ENCODE results near the gene MAGI1. TPM values are rescaled to one million over a fixed set of nuclear protein-coding genes. Genes with fewer than 3 reads are reported as not detected.

MAGI1 gene
- total RNA-seq, 2 donors from 2014 or later: 37.5 to 51.6 TPM

- 43% methylated on average over 2 of the region's 2 CpGs for WGBS
- Histone ChIP-seq H3K9me3 (no peaks in the 10 kb centered on the region), H3K4me1 (replicated peaks) (peaks cover 5% of the 10 kb centered on the region), H3K4me3 (no peak overlapping the region), H3K36me3 (no peaks in the 10 kb centered on the region), H3K27me3 (replicated peaks; ENCODE audit: insufficient read depth) (no peaks in the 10 kb centered on the region), H3K27ac (no peak overlapping the region)
- no peak for DNase-seq (ENCODE audit: low spot score)
- intact Hi-C loops (cut with DNase I): loop anchor here (5.0 to 10.0 kb wide), 2 partner anchors 246 to 349 kb away; partner anchors contain the start of gene MAGI1
- TF ChIP-seq POLR2AphosphoS5 (IDR thresholded peaks at IDR 0.05) (no peak), POLR2A (IDR thresholded peaks at IDR 0.05) (no peak)
- TF ChIP-seq, protein P1, sequence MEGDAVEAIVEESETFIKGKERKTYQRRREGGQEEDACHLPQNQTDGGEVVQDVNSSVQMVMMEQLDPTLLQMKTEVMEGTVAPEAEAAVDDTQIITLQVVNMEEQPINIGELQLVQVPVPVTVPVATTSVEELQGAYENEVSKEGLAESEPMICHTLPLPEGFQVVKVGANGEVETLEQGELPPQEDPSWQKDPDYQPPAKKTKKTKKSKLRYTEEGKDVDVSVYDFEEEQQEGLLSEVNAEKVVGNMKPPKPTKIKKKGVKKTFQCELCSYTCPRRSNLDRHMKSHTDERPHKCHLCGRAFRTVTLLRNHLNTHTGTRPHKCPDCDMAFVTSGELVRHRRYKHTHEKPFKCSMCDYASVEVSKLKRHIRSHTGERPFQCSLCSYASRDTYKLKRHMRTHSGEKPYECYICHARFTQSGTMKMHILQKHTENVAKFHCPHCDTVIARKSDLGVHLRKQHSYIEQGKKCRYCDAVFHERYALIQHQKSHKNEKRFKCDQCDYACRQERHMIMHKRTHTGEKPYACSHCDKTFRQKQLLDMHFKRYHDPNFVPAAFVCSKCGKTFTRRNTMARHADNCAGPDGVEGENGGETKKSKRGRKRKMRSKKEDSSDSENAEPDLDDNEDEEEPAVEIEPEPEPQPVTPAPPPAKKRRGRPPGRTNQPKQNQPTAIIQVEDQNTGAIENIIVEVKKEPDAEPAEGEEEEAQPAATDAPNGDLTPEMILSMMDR (IDR thresholded peaks at IDR 0.05): no peak
Observed at GRCh38 chr3:65788461-65788860, 250.3 kb downstream of the MAGI1 start.

DNA sequence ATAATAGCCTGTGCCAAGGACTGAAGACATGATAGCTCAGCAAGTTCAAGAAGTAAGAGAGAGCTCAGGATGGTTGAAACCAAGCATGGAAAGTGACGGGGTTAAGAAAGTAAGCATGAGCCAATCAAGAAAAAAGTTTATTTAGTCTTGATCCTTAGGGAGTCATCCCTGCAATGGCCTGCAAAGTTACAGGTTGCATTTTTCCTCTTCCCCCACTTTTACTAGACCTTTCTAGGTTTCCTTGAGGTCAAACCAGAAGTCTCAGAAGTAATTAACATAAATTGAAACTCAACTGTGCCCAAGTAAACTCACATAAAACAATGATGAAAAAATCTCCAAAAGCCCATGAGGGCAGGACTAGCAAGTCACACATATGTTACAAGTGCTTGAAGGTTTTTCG lies 250.9 kb downstream of the MAGI1 start:
- H3K27me3 ChIP-seq (replicated peaks; ENCODE audit: insufficient read depth): no peaks in the 10 kb centered on the region
- 77% methylated on average over 2 of the region's 2 CpGs for WGBS
- intact Hi-C loops (cut with DNase I): loop anchor here (5.0 to 10.0 kb wide), 2 partner anchors 247 to 349 kb away; partner anchors contain the start of gene MAGI1

DNA sequence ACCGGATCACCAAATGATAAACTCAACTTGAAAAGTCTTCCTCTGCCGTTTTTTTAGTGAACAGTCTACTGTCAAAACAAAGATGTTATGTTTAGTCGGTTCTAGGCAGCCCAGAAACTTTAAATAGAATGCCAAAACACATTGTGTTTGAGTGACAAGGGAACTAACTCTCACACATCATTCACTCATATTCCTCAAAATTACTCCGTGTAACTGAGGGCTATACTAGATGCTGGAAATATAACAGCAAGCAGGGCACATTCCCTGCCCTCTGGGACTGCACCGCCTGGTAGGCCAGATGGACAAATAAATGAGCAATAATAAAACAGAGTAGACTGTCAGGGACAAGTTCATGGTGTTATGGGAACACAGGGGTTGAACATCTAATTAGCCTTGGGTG lies 251.4 kb downstream of the MAGI1 start:
- TF ChIP-seq POLR2AphosphoS5 (IDR thresholded peaks at IDR 0.05) (no peak), POLR2A (IDR thresholded peaks at IDR 0.05) (no peak)
- TF ChIP-seq, protein P1 (IDR thresholded peaks at IDR 0.05): no peak
- no peak for DNase-seq (ENCODE audit: low spot score)
- Histone ChIP-seq H3K4me3 (no peak overlapping the region), H3K36me3 (no peaks in the 10 kb centered on the region), H3K27ac (no peak overlapping the region), H3K9me3 (no peaks in the 10 kb centered on the region), H3K4me1 (replicated peaks) (peaks cover 5% of the 10 kb centered on the region), H3K27me3 (replicated peaks; ENCODE audit: insufficient read depth) (no peaks in the 10 kb centered on the region)
- WGBS: 22% methylated on average over 5 of the region's 5 CpGs
- intact Hi-C loops (cut with DNase I): loop anchor here (5.0 to 10.0 kb wide), 2 partner anchors 247 to 350 kb away; partner anchors contain the start of gene MAGI1

More for the DNA sequence above, 250.9 kb downstream of the MAGI1 start:
- no peak overlapping the region for H3K27ac ChIP-seq
- TF ChIP-seq, protein P1 (IDR thresholded peaks at IDR 0.05): no peak
- TF ChIP-seq POLR2A (IDR thresholded peaks at IDR 0.05): no peak
- TF ChIP-seq POLR2AphosphoS5 (IDR thresholded peaks at IDR 0.05): no peak
- no peaks in the 10 kb centered on the region for H3K9me3 ChIP-seq
- no peak for DNase-seq (ENCODE audit: low spot score)
- no peak overlapping the region for H3K4me3 ChIP-seq
- no peaks in the 10 kb centered on the region for H3K36me3 ChIP-seq
- peaks cover 5% of the 10 kb centered on the region for H3K4me1 ChIP-seq (replicated peaks)

GRCh38 chr3:65786890-65787289 lies 251.8 kb downstream of the MAGI1 start:
- TF ChIP-seq POLR2AphosphoS5 (IDR thresholded peaks at IDR 0.05) (no peak), POLR2A (IDR thresholded peaks at IDR 0.05) (no peak)

GRCh38 chr3:65785065-65785645 lies 253.6 kb downstream of the MAGI1 start:
- Histone ChIP-seq H3K4me3 (no peak overlapping the region), H3K9me3 (no peaks in the 10 kb centered on the region), H3K27ac (no peak overlapping the region), H3K4me1 (replicated peaks) (peaks cover 5% of the 10 kb centered on the region), H3K27me3 (replicated peaks; ENCODE audit: insufficient read depth) (no peaks in the 10 kb centered on the region), H3K36me3 (no peaks in the 10 kb centered on the region)
- intact Hi-C loops (cut with DNase I): loop anchor here (5.0 to 10.0 kb wide), 2 partner anchors 250 to 352 kb away; partner anchors contain the start of gene MAGI1
- WGBS: 32% methylated on average over 6 of the region's 6 CpGs
- DNase-seq (ENCODE audit: low spot score): peak; percentile 27
- no peak for TF ChIP-seq POLR2A (IDR thresholded peaks at IDR 0.05)
- TF ChIP-seq, protein P1 (IDR thresholded peaks at IDR 0.05): peak; percentile 57 to 86 (median 68)

More at GRCh38 chr3:65786890-65787289, 251.8 kb downstream of the MAGI1 start:
- no peaks in the 10 kb centered on the region for H3K9me3 ChIP-seq
- DNase-seq (ENCODE audit: low spot score): no peak
- intact Hi-C loops (cut with DNase I): loop anchor here (5.0 to 10.0 kb wide), 2 partner anchors 248 to 350 kb away; partner anchors contain the start of gene MAGI1
- no peaks in the 10 kb centered on the region for H3K36me3 ChIP-seq
- H3K27me3 ChIP-seq (replicated peaks; ENCODE audit: insufficient read depth): no peaks in the 10 kb centered on the region
- no peak overlapping the region for H3K4me3 ChIP-seq
- WGBS: 71% methylated on average over 3 of the region's 3 CpGs
- peaks cover 5% of the 10 kb centered on the region for H3K4me1 ChIP-seq (replicated peaks)
- H3K27ac ChIP-seq: no peak overlapping the region

Data from prostate gland (tissue), 2 donors.